Osteocyte (in vitro differentiated cells): Measurements from ENCODE around the gene SUPT5H. TPM values are rescaled to one million over a fixed set of nuclear protein-coding genes. Genes with fewer than 3 reads are reported as not detected.

Source experiments
- DNase-seq: peaks from one replicate; pipeline ENCODE4 v3.0.0; 2021; ENCODE audit warnings: mixed read lengths; ENCODE audit not compliant: unreplicated experiment; ENCODE audit errors: extremely low spot score
- H3K27ac Mint-ChIP-seq: one replicate; pipeline ENCODE4 v1.8.0; 2021; ENCODE audit warnings: mild to moderate bottlenecking, mixed read lengths; ENCODE audit not compliant: unreplicated experiment
- H3K27me3 Mint-ChIP-seq: one replicate; pipeline ENCODE4 v1.8.0; 2021; ENCODE audit warnings: mixed read lengths; ENCODE audit not compliant: unreplicated experiment
- H3K36me3 Mint-ChIP-seq: one replicate; pipeline ENCODE4 v1.8.0; 2021; ENCODE audit warnings: mixed read lengths; ENCODE audit not compliant: unreplicated experiment
- H3K4me1 Mint-ChIP-seq: one replicate; pipeline ENCODE4 v1.8.0; 2021; ENCODE audit warnings: mixed read lengths; ENCODE audit not compliant: unreplicated experiment
- H3K4me3 Mint-ChIP-seq: one replicate; pipeline ENCODE4 v1.8.0; 2021; ENCODE audit warnings: mild to moderate bottlenecking, moderate library complexity, mixed read lengths; ENCODE audit not compliant: unreplicated experiment
- H3K9me3 Mint-ChIP-seq: one replicate; pipeline ENCODE4 v1.8.0; 2021; ENCODE audit warnings: mixed read lengths; ENCODE audit not compliant: unreplicated experiment
- total RNA-seq: library from RNA; stranded (reverse); gene quantifications from 2 replicates; pipeline ENCODE4 v1.2.1, GENCODE V29; 2021
- TF ChIP-seq, protein P1 (sequence below): fragments of 200-600 bp; sonication (generic); IDR thresholded peaks from 2 replicates; pipeline ENCODE4 v1.5.0; 2021; ENCODE audit warnings: antibody characterized with exemption, mild to moderate bottlenecking, moderate library complexity

SUPT5H gene
- total RNA-seq, 1 donor from 2014 or later, result 130 TPM

DNA sequence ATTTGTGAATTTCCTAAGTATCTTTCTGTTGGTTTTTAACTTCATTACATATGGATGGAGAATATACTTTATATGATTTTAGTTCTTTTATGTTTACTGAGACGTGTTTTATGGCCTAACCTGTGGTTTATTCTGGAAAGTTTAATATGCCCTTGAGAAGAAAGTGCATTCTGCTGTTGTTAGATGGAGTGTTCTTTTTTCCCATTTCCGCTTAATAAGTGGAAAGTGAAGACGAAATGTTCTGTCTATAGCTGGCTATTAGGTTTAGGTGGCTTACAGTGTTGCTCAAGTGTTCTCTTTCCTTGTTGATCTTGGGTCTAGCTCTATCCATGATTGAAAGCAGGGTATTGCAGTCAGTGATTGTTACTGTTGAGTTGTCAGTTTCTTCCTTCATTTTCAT lies 18.0 kb downstream of the SUPT5H start:
- Mint-ChIP-seq H3K4me1 (no peaks in the 10 kb centered on the region), H3K4me3 (no peak overlapping the region), H3K27me3 (no peaks in the 10 kb centered on the region), H3K36me3 (peaks cover 42% of the 10 kb centered on the region), H3K9me3 (no peaks in the 10 kb centered on the region), H3K27ac (no peak overlapping the region)
- no peak for DNase-seq
- TF ChIP-seq, protein P1, sequence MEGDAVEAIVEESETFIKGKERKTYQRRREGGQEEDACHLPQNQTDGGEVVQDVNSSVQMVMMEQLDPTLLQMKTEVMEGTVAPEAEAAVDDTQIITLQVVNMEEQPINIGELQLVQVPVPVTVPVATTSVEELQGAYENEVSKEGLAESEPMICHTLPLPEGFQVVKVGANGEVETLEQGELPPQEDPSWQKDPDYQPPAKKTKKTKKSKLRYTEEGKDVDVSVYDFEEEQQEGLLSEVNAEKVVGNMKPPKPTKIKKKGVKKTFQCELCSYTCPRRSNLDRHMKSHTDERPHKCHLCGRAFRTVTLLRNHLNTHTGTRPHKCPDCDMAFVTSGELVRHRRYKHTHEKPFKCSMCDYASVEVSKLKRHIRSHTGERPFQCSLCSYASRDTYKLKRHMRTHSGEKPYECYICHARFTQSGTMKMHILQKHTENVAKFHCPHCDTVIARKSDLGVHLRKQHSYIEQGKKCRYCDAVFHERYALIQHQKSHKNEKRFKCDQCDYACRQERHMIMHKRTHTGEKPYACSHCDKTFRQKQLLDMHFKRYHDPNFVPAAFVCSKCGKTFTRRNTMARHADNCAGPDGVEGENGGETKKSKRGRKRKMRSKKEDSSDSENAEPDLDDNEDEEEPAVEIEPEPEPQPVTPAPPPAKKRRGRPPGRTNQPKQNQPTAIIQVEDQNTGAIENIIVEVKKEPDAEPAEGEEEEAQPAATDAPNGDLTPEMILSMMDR, result no peak

DNA sequence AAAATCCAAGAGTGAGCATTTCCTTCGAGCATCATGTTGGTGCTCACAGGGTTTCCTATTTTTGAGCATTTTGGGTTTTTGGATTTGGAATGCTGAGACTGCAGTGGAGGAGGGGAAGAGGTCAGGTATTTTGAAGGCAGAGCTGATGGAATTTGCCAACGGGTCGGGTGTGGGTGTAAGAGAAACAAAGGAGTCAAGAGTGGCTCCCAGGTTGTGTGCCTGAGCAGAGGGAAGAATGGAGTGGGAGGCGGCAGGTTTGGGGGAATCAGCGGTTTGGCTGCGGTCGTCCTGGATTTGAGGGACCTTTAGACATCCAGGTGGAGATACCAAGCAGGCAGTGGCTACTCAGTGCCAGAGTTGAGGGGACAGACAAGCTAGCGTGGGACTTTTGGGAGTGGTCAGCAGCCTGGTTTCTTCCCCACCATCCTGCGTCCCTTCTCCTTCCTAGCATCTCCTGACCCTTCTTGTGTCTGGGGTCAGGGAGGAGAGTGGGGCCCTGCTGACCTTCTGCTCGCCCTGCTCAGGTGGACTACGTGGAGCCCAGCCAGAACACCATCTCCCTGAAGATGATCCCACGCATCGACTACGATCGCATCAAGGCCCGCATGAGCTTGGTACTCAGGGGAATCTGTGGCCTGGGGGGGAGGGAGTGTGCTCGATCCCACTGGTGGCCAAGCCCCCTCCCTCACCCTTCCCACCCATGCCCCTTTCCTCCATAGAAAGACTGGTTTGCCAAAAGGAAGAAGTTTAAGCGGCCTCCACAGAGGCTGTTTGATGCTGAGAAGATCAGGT lies 20.8 kb downstream of the SUPT5H start:
- H3K27ac Mint-ChIP-seq, result no peak overlapping the region
- no peak overlapping the region for H3K4me3 Mint-ChIP-seq
- no peaks in the 10 kb centered on the region for H3K27me3 Mint-ChIP-seq
- peaks cover 48% of the 10 kb centered on the region for H3K36me3 Mint-ChIP-seq
- TF ChIP-seq, protein P1, result no peak
- no peaks in the 10 kb centered on the region for H3K9me3 Mint-ChIP-seq
- H3K4me1 Mint-ChIP-seq, result no peaks in the 10 kb centered on the region
- no peak for DNase-seq

DNA sequence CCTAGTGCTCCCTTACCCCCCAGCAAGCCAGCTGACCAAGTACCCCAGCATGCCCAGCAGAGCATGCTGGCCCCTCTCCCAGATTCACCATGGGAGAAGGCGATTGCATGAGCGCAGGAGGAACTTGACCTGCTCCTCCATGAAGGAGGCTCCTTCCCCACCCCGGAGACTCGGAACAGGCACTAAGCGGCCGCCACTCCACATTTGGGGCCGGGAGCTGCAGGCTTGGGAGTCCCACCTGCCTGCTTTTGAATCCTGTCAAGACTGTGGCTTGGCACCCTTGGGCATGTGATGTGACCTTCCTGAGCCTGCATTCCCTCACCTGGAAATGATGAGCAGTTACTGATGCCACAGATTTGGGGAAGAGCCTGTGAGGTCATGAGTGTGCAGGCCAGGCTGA lies 22.6 kb downstream of the SUPT5H start:
- Mint-ChIP-seq H3K4me3 (no peak overlapping the region), H3K27ac (no peak overlapping the region), H3K9me3 (no peaks in the 10 kb centered on the region), H3K27me3 (no peaks in the 10 kb centered on the region), H3K4me1 (no peaks in the 10 kb centered on the region), H3K36me3 (peaks cover 59% of the 10 kb centered on the region)
- DNase-seq, result no peak
- TF ChIP-seq, protein P1, result no peak

DNA sequence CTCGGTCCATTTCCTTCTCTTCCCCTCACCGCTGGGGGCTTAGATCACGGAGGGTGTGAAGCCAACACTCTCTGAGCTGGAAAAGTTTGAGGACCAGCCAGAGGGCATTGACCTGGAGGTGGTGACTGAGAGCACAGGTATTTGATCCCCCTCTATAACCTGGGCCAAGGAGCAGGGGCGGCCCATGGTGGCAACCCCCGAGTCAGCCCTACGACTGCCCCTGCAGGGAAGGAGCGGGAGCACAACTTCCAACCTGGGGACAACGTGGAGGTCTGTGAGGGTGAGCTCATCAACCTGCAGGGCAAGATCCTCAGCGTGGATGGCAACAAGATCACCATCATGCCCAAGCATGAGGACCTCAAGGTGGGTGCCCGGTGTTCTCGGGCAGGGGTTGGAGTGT lies 23.7 kb downstream of the SUPT5H start:
- H3K9me3 Mint-ChIP-seq, result no peaks in the 10 kb centered on the region
- no peaks in the 10 kb centered on the region for H3K4me1 Mint-ChIP-seq
- no peak for DNase-seq
- TF ChIP-seq, protein P1, result no peak
- no peak overlapping the region for H3K27ac Mint-ChIP-seq
- no peaks in the 10 kb centered on the region for H3K27me3 Mint-ChIP-seq
- H3K36me3 Mint-ChIP-seq, result peaks cover 59% of the 10 kb centered on the region
- H3K4me3 Mint-ChIP-seq, result no peak overlapping the region

DNA sequence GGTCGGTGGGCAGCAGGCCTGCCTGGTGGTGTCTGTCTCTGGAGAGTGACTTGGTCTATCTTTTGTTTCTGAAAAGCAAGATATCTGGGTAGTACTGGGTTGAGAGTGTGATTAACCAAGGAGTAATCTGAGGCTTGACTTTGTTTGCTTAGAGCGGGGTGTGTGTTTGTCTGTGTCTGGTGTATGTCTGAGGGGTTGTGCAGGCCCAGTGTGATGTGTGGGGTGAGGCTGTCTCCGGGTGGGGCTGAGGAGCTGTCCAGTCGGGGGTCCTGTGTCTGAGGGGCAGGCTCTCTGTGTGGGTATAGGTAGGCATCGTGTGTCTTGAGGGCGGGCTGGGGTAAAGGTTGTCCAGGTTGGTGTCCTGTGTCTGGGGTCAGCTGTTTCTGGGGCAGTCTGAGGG lies 24.2 kb downstream of the SUPT5H start:
- TF ChIP-seq, protein P1, result no peak
- H3K27me3 Mint-ChIP-seq, result no peaks in the 10 kb centered on the region
- DNase-seq, result no peak
- no peaks in the 10 kb centered on the region for H3K9me3 Mint-ChIP-seq
- H3K4me1 Mint-ChIP-seq, result no peaks in the 10 kb centered on the region
- H3K36me3 Mint-ChIP-seq, result peaks cover 60% of the 10 kb centered on the region
- H3K4me3 Mint-ChIP-seq, result no peak overlapping the region
- H3K27ac Mint-ChIP-seq, result no peak overlapping the region
